Measurements from ENCODE around the gene ARHGAP32. TPM values are rescaled to one million over a fixed set of nuclear protein-coding genes. Genes with fewer than 3 reads are reported as not detected.
"Not testable (repeated sequence)": the region's sequence is repeated elsewhere in the genome, so short reads cannot be mapped to it uniquely, and the experiment has no call there.

ARHGAP32 gene
- total RNA-seq, 2 donors from 2014 or later = 8.9 to 12.0 TPM

GRCh38 chr11:129208863-129209262, 16.7 kb upstream of the ARHGAP32 start:
- intact Hi-C loops (cut with DNase I) = no loop called here
- no peak for DNase-seq
- ATAC-seq = no peak

- intact Hi-C loops (cut with DNase I) = no loop called here
- ATAC-seq = no peak
- DNase-seq = no peak
Observed at GRCh38 chr11:129204150-129204838, 12.2 kb upstream of the ARHGAP32 start.

DNA sequence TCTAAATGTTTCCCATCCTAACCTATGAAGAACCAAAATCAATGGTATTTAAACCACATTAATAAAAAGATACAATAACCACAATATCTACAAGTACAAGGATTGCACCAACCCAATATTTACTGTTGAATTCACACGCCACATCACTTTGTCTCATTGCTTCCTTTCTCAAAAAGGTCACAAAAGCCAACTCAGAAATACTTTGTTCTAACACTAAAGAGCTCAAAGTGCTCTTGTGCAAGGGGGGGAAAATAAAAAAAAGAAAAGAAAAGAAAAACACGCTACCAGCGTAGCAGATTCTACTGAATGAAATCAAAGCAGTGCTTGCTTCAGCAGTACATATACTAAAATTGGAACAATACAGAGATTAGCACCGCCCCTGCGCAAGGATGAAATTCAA, 10.5 kb upstream of the ARHGAP32 start:
- ATAC-seq (no peak), DNase-seq (no peak)
- intact Hi-C loops (cut with DNase I) = no loop called here

- DNase-seq (no peak), ATAC-seq (no peak)
- intact Hi-C loops (cut with DNase I) = no loop called here
Observed at GRCh38 chr11:129195682-129196081, 3.6 kb upstream of the ARHGAP32 start.

DNA sequence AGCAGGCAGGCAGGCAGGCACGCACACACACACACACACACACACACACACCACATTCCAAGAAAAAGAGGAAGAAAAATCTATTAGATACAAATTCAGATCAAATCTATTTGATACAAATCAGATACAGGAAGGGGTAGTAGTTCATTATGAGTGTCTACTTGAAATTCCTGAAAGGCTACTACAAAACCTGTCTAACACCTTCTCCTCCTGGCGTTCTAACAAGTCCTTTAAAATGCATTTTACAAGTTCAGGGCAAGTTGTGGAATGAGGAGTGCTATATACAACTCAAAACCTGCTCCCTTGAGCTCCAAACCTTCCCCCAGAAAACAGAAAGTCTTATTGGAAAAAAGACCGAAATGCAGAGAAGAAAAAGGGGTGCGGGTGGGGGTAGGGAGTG, 476 bp downstream of the ARHGAP32 start:
- intact Hi-C loops (cut with DNase I) = no loop called here
- ATAC-seq (no peak), DNase-seq (no peak)

- ATAC-seq (no peak), DNase-seq (no peak)
- intact Hi-C loops (cut with DNase I) = no loop called here
Observed at GRCh38 chr11:129190087-129190486, 2.0 kb downstream of the ARHGAP32 start.

GRCh38 chr11:129189646-129190045, 2.5 kb downstream of the ARHGAP32 start:
- ATAC-seq (no peak), DNase-seq (no peak)
- intact Hi-C loops (cut with DNase I) = no loop called here

- ATAC-seq; intact Hi-C loops (cut with DNase I); DNase-seq: not testable (repeated sequence)
Observed at GRCh38 chr11:129185082-129185481, 7.0 kb downstream of the ARHGAP32 start.

DNA sequence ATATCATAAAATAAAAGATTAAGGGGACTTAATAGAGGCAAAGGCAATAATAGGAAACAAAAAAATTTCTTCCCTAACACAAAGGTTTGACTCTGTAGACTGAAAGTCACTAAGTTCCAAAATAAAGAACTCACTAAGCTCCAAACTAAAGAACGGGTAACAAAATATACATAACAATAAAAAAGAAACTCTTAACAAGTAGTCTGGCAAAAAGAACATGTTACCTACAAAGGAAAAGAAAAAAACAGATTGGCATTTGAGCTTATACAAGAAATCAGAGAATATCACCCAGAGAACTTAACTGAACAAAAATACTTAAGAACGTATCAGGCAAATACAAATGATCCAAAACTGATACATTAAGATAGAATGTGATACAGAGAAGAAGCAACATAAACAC, 7.5 kb downstream of the ARHGAP32 start:
- intact Hi-C loops (cut with DNase I) = no loop called here
- ATAC-seq = no peak
- no peak for DNase-seq

GRCh38 chr11:129167315-129167714, 24.8 kb downstream of the ARHGAP32 start:
- ATAC-seq (no peak), DNase-seq (no peak)
- intact Hi-C loops (cut with DNase I) = no loop called here

GRCh38 chr11:129163714-129164164, 28.4 kb downstream of the ARHGAP32 start:
- ATAC-seq = no peak
- intact Hi-C loops (cut with DNase I) = no loop called here
- DNase-seq = no peak

- DNase-seq; intact Hi-C loops (cut with DNase I): not testable (repeated sequence)
Observed at GRCh38 chr11:129157080-129157479, 35.0 kb downstream of the ARHGAP32 start.

DNA sequence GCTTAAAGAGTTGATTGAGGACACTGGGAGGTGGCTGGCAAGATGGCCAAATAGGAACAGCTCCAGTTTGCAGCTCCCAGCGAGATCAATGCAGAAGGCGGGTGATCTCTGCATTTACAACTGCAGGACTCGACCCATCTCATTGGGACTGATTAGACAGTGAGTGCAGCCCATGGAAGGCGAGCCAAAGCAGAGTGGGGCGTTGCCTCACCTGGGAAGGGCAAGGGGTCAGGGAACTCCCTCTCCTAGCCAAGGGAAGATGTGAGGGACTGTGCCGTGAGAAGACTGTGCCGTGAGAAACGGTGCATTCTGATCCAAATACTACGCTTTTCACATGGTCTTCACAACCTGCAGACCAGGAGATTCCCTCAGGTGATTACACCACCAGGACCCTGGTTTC, 36.4 kb downstream of the ARHGAP32 start:
- DNase-seq (no peak), ATAC-seq (no peak)
- intact Hi-C loops (cut with DNase I) = no loop called here

More at GRCh38 chr11:129157080-129157479, 35.0 kb downstream of the ARHGAP32 start:
- ATAC-seq = not testable (repeated sequence)

GRCh38 chr11:129148487-129148886, 43.6 kb downstream of the ARHGAP32 start:
- no peak for ATAC-seq
- DNase-seq = no peak
- intact Hi-C loops (cut with DNase I) = no loop called here

GRCh38 chr11:129146191-129146590, 45.9 kb downstream of the ARHGAP32 start:
- intact Hi-C loops (cut with DNase I) = no loop called here
- DNase-seq = no peak
- ATAC-seq = no peak

DNA sequence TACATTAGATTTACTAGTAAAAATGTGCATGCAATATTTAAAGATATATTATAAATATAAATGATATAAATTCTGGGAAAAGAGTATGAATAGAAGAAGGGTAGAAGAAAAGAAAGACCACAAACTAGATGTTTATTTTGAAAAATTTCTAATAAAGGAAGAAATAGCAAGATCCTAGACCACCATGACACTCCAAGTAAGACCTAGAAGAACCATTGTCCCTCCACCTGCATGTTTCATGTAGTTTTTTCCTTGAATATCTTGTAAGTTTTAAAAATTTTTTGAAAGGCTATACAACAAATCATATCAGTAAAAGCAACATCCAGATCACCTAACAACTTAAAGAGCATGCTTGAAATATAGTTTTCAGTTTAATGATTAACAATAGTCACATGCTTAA, 46.8 kb downstream of the ARHGAP32 start:
- intact Hi-C loops (cut with DNase I) = no loop called here
- ATAC-seq (no peak), DNase-seq (no peak)

DNA sequence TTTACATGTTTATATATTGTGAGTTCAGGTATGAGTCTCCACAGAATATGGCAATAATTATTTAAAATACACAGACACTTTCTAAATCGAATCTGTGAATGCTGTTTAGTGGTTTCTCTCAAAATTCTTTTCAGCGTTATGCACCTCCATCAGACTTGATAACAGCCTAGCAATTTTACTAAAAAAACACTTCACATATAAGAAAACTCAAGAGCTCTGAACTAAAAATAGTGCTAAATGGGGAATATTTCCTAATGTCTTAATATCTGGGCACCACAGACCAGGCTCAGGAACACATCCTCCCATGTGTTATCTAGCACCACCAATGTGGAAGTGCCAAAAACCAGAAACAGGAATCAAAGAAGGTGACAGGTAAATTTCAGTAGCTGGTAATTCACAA, 47.9 kb downstream of the ARHGAP32 start:
- no peak for DNase-seq
- ATAC-seq = no peak
- intact Hi-C loops (cut with DNase I) = no loop called here

DNA sequence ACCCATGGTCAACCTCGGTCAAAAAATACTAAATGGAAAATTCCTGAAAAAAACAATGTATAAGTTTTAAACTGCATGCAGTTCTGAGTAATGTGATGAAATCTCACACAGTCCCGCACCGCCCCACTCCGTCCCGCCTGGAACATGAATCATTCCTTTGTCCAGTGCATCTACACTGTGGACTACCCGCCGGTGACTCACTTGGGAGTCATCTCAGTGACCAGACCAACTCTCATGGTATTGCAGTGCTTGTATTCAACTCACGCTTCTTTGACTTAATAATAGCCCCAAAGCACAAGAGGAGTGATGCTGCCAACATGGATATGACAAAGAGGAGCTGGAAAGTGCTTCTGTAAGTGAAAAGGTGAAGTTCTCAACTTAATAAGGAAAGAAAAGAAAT, 48.8 kb downstream of the ARHGAP32 start:
- ATAC-seq = peak; percentile 81 to 100
- peak; percentile 87 for DNase-seq
- intact Hi-C loops (cut with DNase I) = no loop called here

- ATAC-seq = no peak
- intact Hi-C loops (cut with DNase I) = no loop called here
- no peak for DNase-seq
Observed at GRCh38 chr11:129141748-129142523, 50.2 kb downstream of the ARHGAP32 start.

GRCh38 chr11:129131316-129131715, 60.8 kb downstream of the ARHGAP32 start:
- intact Hi-C loops (cut with DNase I) = no loop called here
- DNase-seq = no peak

More at GRCh38 chr11:129131316-129131715, 60.8 kb downstream of the ARHGAP32 start:
- no peak for ATAC-seq
